ENCODE measurements around the gene USH1G.
"Not testable (repeated sequence)": the region's sequence is repeated elsewhere in the genome, so short reads cannot be mapped to it uniquely, and the experiment has no call there.

The USH1G gene

DNA sequence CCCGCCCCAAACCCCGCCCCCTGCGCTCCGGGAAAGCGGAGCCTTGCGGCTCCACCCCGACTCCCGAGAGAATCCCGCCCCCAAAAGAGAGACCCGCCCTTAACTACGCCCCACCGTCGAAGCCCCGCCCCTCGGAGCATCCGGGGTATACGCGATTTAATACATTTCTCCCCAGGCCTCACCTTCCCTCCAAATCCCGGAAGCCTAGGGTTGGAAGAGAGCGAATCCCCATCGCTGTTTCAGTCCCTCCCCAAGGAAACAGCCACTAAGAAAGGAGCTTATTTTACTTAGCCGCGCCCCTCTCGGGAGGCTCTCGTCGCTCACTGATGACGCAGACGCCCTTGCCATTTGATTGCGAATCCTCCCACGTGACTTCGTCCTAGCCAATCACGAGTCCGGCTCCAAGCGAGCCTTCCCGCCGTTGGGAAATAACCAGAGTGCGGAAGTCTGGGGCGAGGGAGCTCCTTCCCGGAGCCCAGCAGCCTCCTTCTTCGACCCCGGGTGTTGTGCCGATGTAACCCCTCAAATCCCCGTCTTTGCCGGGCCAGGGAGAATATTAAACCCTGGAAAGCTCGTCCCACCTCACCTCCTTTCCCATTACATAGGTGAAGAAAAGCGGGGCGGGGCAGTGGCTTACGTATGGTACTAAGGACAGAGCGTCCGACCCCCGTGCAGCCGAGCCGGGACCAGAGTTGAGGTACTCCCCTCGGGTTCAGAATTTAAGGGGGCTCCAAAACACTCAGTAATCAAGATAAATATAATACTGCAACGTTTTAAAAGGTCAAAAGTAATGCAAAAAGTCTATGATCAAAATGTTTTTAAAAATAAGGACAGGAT, 49.8 kb downstream of the USH1G start:
- DNase-seq = peak; percentile 98

DNA sequence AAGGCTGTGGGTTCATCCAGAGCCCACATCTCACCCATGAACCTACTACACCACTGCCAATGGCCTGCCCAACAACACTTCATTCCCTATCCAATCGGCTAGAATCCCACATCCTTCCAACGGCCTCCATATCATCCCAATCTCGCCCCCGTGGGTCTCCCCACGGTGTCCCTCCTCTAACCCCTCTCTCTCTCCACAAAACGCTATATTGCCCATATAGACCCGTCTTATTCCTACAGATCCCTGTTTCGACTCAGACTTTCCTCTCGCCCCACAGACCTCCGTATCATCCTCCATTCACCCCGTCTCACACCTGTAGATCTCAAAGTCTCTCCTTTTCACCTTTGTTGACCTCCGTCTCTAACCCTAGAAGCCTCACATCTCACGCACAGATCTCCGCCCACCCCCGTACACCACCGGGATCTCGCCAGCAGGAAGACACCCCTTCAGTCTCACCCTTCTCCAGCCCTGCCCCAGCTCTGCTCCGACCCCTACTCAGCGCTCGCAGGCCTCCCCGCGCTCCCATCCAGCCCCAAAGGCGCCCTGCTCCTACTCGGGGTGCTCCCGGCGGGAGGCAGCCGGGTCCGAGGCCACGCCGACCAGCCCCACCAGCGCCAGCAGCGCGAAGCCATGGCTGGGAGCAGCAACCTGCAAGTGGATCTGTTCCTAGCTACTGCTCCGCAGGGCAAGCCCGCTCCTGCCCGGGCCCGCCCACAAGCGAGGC, 50.6 kb downstream of the USH1G start, which contains the start of gene FDXR:
Gene FDXR, minus strand, starts transcription at position 682 of the 724 bp plus-strand sequence. Its CDS starts 50 bp downstream, at position 632.
- no peak for DNase-seq

DNA sequence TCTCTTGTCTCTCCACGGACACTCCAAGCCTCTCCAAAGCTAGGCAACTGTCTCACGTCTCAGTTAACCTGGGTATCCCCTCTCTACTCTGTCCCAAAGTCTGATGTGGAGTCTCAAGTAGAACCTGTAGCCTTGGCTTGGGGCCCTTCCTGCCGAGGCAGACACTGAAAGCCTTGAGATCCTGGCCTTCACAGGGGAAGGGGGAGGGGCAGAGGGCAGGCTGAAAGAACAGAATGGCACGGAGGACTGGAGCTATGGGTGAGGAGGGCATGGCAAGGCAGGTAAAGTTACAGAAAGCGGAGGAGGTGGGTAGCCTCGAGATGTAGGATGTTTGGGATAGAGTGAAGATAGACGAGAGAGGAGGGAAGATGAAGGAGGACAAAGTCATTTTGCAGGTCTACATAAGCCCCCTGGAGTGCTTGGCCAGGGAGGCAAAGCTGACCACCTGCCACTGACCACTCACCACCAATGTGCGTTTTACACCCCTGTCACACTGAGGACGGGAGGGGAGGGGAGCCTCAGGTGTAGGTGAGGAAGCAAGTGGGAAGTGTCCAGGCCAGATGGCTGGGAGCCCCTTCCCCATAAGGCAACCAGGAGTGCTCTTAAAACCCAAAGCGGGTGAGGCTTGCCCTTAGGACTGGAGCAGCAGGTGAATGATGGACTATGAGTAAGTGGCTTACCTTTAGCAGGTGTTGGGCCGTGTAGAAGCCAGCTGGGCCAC, 51.5 kb downstream of the USH1G start:
- no peak for DNase-seq

DNA sequence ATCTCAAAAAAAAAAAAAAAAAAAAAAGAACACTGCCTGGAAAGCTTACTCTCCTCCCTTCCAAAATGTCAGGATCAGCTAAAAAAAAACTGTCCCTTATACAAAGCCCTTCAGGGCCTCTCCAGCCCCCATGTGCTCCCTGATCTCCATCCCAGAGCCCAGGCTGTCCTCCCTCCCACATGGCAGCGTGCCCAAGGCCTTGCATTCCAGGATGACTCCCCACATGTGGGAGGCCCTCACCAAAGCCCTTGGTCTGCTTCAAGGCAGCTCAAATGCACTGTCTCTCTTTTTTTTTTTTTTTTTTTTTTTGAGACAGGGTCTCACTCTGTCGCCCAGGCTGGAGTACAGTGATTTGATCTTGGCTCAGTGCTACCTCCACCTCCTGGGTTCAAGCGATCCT, 52.5 kb downstream of the USH1G start:
- no peak for DNase-seq

DNA sequence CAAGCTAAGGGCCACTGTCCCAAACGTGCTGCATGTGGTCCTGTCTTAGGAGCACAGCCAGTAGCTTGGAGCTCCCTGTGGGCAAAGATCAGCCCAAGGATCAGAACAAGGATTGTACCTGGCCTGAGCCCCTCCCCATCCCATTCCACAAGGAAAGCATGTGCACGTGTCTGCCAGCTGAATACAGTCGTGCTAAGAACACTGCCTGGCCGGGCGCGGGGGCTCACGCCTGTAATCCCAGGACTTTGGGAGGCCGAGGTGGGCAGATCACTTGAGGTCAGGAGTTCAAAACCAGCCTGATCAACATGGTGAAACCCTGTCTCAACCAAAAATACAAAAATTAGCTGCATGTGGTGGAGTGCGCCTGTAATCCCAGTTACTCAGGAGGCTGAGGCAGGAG, 53.0 kb downstream of the USH1G start:
- not testable (repeated sequence) for DNase-seq

DNA sequence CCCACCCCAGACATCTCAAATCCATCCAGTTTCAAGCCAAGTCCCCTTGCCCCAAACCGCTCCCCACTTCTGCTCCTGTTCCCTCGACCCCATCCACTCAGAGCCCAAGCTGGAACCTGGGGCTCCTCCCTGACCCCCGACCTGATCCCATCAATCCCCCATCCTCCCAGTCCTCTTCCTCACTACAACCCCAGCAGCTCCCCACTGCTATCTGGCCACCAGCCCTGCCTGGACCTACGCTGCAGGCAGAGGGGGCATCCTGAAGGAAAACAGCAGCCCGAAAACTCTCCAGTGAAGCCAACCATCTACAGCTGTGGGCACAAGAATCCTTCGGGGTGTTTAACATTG, 54.2 kb downstream of the USH1G start:
- DNase-seq = no peak

DNA sequence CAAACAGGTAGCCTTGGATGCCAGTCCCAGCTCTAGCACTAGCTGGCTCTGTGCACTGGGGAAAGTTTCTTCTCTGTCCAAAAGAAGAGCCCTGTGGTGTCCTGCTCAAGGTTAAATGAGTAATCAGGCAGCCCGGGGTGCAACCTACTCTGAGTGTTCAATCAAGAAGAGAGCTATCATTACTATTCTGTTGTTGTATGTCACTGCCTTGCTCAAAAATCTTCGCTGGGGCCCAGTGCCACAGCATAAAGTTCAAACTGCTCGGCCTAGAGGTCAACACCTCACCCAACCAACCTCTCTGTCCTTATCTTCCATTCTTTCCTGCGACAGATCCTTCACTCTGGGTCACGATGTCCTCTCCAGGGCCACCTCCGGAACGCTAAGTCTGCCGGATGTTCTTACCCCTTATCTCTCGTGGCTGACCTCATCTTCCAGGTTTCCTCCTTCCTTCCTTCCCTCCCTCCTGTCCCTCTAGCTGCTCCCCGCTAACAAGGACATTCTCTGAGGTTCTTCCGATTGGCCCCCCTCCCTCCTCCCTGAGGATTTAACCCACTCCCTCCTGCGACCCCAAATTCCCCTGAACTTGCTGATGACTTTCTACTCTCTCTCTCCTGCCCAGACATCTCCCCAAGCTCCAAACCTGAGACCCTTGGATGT, 54.7 kb downstream of the USH1G start:
- no peak for DNase-seq

DNA sequence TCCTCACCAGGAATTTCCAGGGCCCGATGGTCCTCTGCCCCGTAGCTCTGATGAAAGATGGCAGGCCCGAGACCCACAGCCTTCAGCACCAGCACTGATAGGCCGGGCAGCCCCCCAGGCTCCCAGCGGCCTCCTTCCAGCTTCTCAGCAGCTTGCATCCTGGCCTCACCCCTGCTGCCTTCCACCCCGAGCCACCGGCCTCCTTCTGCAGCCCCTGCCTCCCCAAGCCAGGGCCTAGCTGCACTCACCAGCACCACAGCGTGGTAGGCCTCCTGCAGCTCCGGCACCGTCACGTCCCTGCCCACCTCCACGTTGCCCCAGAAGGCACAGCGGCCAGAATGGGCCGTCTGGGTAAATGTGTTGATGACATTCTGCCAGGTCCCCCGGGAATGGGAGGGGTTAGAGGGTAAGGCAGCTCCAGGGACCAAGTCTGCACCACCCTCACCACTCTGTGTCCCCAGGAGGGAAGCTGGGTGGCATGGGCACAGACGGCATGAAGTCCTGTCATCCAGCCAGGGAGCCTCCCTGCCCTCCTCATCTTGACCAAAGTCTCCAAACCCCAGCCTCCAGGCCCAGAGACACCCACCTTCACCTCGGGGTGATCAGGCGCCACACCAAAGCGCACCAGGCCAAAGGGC, 56.7 kb downstream of the USH1G start:
- no peak for DNase-seq
